GM21619 (cell line): ENCODE results near the gene TCF25.
"Not testable (repeated sequence)": the region's sequence is repeated elsewhere in the genome, so short reads cannot be mapped to it uniquely, and the experiment has no call there.

Source experiments
- ATAC-seq: cut with Tn5 transposase; IDR thresholded peaks from one replicate; pipeline ENCODE4 v1.9.1; 2021; ENCODE audit not compliant: unreplicated experiment

Gene TCF25, protein sequence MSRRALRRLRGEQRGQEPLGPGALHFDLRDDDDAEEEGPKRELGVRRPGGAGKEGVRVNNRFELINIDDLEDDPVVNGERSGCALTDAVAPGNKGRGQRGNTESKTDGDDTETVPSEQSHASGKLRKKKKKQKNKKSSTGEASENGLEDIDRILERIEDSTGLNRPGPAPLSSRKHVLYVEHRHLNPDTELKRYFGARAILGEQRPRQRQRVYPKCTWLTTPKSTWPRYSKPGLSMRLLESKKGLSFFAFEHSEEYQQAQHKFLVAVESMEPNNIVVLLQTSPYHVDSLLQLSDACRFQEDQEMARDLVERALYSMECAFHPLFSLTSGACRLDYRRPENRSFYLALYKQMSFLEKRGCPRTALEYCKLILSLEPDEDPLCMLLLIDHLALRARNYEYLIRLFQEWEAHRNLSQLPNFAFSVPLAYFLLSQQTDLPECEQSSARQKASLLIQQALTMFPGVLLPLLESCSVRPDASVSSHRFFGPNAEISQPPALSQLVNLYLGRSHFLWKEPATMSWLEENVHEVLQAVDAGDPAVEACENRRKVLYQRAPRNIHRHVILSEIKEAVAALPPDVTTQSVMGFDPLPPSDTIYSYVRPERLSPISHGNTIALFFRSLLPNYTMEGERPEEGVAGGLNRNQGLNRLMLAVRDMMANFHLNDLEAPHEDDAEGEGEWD

GRCh38 chr16:89873109-89873971 lies at the start of gene TCF25:
Gene TCF25 (plus strand): TSS chr16:89873592. CDS start chr16:89873668, 76 bp downstream.
- peak; percentile 46 for ATAC-seq

GRCh38 chr16:89823824-89824148 lies 49.6 kb upstream of the TCF25 start:
- ATAC-seq: not testable (repeated sequence)

GRCh38 chr16:89826531-89827382 lies 46.6 kb upstream of the TCF25 start:
- no peak for ATAC-seq

DNA sequence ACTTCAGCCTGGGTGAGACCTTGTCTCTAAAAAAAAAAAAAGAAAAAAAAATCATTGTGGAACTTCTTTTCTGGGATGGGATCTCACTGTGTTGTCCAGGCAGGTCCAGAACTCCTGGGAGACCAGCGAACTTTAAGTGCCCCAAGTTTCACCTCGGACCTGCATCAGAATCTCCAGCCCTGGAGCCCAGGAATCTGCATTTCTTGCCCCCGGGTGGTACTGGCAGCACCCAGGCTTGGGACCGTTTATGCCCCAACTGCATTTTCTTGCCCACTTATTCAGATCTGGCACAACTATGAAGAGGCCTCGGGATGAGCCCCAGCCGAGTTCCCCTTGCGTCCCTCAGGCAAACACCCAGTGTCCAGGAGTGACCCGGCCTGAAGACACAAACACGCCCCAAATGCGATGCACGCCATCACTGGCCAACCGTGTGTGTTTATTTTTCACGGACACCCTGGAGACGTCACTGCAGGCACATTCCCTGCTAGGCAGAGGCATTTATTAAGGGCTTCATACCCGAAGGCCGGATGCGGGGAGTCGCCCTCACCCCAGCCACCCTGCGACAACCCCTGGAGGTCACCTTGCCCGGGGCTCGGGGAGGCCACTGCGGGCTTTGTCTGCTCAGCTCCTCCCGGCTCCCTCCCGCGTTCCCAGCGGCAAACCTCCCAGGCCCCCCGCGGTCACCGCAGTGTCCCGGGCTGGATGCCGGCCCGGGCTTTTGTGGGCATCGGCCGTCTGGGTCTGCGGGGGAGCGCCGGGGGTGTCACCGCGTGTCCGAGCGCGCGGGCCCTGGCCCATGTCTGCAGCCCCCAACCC lies 45.8 kb upstream of the TCF25 start:
- no peak for ATAC-seq

GRCh38 chr16:89828199-89828869 lies 45.1 kb upstream of the TCF25 start, which contains the start of gene SPIRE2:
Gene SPIRE2 (plus strand): TSS chr16:89828475. CDS start chr16:89828551, 76 bp downstream.
- ATAC-seq: no peak

DNA sequence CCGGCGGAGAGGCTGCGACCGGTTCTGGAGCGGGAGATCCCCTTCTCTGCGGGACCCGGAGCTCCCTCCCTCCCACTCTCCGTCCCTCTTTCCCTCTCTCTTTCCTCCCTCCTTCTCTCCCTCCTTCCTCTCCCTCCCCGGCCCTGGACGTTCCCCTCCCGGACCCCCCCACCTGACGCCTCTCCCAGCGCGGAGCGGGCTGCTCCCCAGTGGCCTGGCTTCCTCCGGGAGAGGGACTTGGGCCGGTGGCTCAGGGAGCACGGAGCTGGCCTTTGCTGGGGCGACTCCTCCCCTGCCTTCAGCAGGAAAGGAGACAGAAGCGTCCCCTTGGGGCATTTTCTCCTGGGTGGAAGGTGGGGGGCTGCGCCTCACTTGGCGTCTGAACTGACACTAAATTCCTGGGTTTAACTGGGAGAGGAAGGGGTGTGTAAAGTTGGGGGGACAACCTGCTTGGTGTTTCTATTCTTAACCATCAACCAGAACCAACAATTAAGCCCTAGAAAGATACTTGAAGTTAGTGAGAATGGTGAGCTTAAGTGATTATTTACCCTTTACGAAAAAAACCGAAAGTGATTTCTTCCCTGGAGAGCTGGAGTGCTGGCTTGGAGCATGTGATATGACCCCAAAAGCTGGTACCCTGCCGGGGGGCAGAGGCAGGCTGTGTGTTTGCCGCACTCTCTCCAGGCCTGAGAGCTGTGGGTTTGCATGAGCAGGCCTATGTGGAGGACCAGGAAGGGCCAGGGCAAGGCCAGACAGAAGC lies 44.3 kb upstream of the TCF25 start:
- no peak for ATAC-seq

DNA sequence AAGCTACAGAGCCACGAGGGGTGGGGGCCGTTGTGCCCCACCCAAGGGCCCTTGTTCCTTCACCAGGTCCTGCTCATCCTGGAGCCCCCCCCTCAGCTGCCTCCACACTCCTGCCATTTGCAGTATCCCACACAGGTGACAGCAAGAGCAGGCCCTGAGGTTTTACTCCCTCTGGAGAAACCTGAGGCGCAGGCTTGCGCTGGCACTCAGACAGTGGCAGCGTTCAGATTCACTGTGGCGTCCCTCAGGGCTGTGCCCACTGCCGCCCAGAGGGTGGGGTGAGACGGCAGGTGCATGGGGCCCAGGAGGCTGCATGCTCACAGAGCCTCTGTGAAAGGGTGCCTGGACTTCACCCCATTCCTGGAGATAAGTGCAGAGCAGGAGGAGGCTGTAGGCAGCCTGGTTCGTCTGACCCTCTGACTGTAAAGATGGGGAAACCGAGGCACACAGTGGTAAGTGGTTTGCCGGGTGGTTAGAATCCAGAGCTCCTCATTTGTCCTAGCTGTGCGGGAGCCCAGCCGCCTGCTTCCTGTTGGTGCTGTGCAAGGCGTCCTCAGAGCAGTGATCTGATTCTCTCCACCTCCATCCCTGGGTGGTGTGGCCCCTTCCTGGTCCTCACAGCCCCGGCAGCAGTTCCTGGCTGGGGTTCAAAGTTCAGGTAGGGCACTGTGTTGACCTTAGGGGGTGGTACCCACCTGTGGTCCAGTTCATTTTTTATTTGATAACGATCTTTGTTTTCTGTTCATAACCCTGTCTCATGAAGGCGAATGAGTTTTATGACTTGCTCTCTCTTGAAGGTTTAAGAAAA lies 43.6 kb upstream of the TCF25 start:
- no peak for ATAC-seq

GRCh38 chr16:89831810-89832328 lies 41.5 kb upstream of the TCF25 start:
- no peak for ATAC-seq

DNA sequence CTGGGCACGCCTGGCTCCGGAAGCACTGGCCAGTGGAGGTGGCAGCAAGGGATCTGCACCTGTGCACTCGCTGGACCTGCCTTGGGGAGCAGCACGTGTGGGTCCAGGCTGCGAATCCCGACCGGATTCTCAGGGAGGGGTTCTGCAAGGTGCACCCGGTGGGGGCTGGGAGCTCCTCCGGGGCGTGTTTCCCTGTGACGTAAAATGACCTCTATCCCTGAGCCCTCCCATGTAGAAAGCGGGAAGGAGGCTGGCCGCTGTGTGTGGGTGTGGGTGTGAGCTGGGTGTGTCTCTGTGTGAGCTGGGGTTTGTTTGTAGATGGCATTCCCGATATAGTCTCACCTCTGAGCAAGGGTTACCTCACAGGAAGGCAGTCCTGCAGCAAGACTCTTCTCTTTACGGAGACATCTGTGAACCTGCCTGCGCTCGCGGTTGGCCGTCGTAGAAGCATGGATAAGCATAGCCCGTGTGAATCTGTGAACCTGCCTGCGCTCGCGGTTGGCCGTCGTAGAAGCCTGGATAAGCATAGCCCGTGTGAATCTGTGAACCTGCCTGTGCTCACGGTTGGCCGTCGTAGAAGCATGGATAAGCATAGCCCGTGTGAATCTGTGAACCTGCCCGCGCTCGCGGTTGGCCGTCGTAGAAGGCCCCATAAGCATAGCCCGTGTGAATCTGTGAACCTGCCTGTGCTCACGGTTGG lies 39.6 kb upstream of the TCF25 start:
- ATAC-seq: not testable (repeated sequence)

DNA sequence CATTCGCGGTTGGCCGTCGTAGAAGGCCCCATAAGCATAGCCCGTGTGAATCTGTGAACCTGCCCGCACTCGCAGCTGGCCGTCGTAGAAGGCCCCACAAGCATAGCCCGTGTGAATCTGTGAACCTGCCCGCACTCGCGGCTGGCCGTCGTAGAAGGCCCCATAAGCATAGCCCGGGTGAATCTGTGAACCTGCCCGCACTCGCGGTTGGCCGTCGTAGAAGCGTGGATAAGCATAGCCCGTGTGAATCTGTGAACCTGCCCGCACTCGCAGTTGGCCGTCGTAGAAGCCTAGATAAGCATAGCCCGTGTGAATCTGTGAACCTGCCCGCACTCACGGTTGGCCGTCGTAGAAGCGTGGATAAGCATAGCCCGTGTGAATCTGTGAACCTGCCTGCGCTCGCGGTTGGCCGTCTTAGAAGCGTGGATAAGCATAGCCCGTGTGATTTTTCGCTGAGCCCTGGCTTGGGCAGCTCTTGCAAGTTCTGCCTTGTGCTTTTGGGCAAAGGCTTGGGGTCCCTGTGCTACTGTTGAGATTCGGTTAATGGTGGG lies 38.5 kb upstream of the TCF25 start:
- ATAC-seq: not testable (repeated sequence)

- ATAC-seq: not testable (repeated sequence)
Observed at GRCh38 chr16:89836484-89836883, 36.9 kb upstream of the TCF25 start.

DNA sequence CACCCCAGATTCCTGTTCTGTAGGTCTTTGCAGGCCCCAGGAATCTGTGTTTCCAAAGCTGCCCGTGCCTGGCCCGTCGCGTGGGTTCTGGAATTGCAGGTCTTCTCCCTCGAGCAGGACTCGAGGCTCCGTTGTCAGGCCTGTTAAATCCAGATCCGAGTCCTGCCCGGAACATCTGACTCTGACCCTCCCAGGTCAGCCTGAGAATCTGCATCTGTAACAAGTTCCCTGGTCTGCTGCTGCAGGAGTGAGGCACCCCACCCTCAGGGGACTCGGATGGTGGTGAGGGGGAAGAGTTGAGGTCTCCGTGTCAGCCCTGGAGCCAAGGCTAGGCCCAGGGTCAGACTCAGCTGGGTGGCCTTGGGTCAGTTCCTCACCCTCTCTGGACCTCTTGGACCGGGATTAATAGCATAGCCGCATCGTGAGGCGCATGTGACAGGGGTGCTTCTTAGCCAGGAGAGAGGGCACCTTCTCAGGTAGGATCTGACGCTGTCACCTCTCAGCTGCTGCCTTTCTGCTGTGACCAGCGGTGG lies 36.3 kb upstream of the TCF25 start:
- no peak for ATAC-seq

DNA sequence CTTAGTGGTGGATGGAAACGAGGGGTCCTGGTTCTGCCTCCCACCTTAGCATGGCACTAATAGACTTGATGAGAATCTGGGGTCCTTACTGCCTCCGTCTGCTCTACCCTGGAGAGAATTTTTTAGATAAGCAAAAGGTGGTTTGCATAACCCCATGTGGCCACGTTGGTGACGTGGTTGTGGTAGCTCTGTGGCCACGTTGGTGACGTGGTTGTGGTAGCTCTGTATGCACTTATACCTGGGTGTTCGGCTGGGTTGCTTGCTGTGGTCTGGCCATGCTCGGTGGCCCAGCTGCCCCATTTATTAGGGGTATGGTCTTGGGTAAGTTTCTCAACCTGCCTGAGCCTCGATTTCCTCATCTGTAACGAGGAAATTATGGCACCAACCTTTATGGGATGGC lies 32.1 kb upstream of the TCF25 start:
- no peak for ATAC-seq

GRCh38 chr16:89842471-89843408 lies 30.7 kb upstream of the TCF25 start:
- ATAC-seq: no peak
